Hepatocyte (in vitro differentiated cells): ENCODE results near the gene TPM4.

Source experiments
- EZH2 ChIP-seq: fragments of 200-600 bp; sonication (generic); IDR thresholded peaks from 2 replicates; pipeline ENCODE4 v1.6.1; 2016; ENCODE audit warnings: antibody characterized with exemption, mild to moderate bottlenecking, borderline replicate concordance
- TF ChIP-seq, protein P1 (sequence below): fragments of 200-600 bp; sonication (generic); IDR thresholded peaks from 2 replicates; pipeline ENCODE4 v1.5.1; 2016; ENCODE audit warnings: antibody characterized with exemption, mild to moderate bottlenecking; ENCODE audit not compliant: poor library complexity

DNA sequence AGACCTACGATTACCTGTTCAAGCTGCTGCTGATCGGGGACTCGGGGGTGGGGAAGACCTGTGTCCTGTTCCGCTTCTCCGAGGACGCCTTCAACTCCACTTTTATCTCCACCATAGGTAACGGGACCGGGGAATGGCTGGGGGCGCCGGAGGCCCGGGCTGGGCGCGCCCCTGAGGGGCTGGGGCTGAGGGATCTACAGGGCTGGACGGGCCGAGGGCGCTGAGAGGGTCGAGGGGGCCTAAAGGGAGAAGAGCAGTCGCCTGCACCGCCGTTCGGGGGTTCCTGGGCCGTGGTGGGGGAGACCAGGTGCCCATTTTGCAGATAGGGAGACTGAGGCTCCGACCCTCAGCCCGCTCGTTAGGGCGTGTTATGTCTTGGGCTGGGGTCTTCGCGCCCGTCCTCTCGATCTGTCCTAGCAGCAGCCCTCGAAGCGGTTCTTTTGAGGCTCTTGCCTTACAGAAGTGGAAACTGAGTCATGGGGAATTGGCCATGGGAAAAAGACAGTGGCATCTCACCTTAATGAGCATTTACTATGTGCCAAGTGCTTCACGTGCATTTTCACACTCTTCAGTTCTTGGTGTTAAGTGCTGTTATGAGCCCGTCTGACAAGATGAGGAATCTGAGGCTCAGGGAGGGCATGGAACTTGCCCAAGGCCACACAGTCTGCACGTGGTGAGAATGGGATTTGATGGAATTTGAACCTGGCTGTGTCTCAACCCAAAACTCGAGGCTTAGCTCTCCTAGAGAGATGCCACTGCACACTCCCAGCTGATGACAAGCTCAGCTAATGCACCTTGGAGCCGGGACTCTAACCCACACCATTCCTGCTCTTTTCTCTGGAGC is 35.8 kb downstream of the TPM4 start:
- TF ChIP-seq, protein P1, sequence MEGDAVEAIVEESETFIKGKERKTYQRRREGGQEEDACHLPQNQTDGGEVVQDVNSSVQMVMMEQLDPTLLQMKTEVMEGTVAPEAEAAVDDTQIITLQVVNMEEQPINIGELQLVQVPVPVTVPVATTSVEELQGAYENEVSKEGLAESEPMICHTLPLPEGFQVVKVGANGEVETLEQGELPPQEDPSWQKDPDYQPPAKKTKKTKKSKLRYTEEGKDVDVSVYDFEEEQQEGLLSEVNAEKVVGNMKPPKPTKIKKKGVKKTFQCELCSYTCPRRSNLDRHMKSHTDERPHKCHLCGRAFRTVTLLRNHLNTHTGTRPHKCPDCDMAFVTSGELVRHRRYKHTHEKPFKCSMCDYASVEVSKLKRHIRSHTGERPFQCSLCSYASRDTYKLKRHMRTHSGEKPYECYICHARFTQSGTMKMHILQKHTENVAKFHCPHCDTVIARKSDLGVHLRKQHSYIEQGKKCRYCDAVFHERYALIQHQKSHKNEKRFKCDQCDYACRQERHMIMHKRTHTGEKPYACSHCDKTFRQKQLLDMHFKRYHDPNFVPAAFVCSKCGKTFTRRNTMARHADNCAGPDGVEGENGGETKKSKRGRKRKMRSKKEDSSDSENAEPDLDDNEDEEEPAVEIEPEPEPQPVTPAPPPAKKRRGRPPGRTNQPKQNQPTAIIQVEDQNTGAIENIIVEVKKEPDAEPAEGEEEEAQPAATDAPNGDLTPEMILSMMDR, result no peak
- no peak for TF ChIP-seq EZH2
